ENCODE measurements around the gene RIBC2.

RIBC2 gene

DNA sequence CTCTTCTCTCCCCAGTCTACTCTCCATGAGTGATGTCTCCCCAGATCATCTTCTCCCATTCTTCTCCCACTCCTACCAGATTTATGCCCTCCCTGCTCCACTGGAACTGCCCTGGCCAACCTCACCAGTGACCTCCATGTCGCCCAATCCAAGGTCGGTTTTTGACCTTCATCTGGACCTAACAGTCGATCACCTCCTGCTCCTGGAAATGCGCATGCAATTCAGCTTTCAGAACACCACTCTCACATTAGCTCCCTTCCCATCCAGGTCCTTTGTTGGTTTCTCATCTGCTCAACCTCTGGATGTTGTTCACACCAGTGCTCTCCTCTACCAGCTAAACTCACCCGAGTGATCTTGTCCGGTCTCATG lies 5.3 kb downstream of the RIBC2 start:
- no peak overlapping the region for H3K4me3 ChIP-seq (ENCODE audit: low read length)
- TF ChIP-seq ZNF274 (IDR thresholded peaks at IDR 0.05; ENCODE audit: low read depth, low read length), result no peak

DNA sequence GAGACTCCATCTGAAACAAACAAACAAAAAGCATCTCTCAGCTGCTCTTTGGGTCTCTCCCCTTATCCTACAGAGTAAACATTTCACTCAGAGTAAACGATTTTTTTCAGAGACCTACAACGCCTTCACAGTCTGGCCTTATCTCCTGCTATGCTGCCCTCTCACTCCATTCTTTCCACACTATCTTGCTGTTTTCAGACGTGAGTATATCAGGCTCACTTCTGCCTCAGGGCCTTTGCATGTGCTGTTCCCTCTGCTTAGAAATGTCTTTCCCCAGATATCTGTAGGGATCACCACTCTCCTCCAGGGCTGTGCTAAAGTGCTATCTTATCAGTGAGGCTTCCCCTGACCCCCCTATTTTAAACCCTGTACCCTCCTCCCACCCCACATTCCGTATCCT lies 6.5 kb downstream of the RIBC2 start:
- no peak for TF ChIP-seq ZNF274 (IDR thresholded peaks at IDR 0.05; ENCODE audit: low read depth, low read length)
- H3K4me3 ChIP-seq (ENCODE audit: low read length), result no peak overlapping the region

DNA sequence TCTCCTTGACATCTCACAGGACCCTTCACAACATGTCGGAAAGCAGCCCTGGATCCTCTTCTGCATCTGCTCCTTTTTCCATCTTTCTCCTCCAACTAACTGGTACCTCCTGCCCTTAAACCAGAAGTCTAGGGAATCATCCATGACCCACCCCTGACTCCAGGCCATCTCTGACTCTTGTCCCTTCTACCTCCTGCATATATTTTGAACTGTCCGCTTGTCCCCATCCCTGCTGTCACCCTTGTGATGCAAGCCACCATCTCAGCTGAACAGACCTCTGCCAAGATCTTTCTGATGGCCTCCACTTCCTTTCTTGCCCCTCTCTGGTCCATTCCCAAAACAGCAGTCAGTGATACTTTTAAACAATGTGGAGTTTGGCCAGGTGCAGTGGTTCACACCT lies 7.0 kb downstream of the RIBC2 start:
- TF ChIP-seq ZNF274 (IDR thresholded peaks at IDR 0.05; ENCODE audit: low read depth, low read length), result no peak
- H3K4me3 ChIP-seq (ENCODE audit: low read length), result no peak overlapping the region

DNA sequence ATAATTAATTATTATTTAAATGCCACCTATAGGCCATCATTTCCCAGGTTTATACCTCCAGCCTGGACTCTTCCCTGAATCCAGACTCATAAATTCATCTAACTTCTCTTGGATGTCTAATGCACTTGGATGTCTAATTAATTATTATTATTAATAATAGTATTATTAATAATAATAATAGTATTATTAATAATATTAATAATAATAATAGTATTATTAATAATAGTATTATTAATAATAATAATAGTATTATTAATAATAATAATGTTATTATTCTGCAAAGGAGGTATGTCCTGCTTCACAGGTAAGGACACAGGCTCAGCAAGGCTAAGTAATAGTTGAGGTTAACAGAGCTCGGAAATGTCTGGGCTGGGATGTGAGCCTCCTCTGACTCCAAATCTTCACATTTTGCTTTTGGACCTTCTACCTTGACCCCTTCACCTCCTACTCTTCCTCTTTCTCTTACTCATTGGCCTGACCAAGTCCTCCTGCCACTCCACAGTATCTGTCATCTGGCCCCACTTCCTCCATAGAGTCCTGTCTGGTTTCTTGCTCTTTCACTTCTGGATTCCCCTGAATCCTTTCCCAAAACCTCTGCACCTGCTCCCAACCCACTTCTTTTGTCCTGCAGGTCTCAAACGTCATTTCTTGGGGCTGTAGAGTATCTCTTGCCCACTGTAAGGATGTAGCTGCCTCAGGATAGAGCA lies 8.0 kb downstream of the RIBC2 start:
- no peak for TF ChIP-seq ZNF274 (IDR thresholded peaks at IDR 0.05; ENCODE audit: low read depth, low read length)
- H3K4me3 ChIP-seq (ENCODE audit: low read length), result no peak overlapping the region

DNA sequence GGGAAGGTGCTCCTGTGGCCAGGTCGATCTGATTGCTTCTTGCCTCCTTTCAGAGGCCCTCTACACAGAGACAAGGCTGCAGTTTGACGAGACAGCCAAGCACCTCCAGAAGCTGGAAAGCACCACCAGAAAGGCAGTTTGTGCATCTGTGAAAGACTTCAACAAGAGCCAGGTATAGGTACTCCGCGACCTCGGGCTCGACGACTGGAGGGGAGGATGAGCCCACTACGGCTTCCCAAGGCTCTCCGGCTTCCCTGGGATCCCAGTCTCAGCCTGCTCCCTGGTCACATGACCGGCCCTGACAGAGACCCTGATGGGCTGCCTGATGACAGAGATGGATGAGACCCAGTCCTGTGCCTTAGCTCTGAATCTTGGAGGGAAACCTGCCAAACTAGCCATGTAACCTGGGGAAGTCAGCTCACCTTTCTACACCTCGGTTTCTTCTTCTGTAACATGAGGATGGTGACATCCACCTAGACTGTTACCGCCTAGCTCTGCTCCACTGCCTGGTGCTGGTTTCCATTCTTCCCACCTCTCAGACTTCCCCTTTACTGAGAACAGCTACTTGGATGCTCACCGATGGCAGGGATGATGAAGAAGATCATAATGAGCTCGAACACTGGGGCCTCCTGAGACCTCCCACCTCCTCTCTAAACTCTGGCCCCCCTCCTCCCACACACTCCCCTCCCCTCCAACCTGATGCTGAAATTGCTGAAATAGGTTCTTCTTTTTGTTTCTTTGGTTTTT lies 8.9 kb downstream of the RIBC2 start:
- TF ChIP-seq ZNF274 (IDR thresholded peaks at IDR 0.05; ENCODE audit: low read depth, low read length), result no peak
- no peak overlapping the region for H3K4me3 ChIP-seq (ENCODE audit: low read length)

DNA sequence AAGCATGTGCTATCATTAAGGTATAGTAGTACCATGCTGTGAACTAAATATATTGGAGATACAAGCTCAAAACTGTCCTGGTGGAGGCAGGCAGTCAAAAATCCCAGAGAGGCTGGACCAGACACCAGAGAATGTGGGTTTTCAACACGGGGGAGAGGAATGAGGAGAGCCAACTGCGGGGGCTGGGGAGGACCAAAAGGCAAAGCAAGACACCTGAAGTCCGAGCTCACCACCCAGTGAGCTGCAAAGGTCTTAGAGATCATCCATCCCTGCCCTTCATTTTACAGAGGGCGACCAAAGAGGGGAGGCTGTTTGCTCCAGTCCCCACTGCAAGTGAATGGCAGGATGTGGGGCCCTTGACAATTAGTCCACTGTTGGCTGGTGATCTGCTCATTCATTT lies 10.0 kb downstream of the RIBC2 start:
- no peak for TF ChIP-seq ZNF274 (IDR thresholded peaks at IDR 0.05; ENCODE audit: low read depth, low read length)
- H3K4me3 ChIP-seq (ENCODE audit: low read length), result no peak overlapping the region

DNA sequence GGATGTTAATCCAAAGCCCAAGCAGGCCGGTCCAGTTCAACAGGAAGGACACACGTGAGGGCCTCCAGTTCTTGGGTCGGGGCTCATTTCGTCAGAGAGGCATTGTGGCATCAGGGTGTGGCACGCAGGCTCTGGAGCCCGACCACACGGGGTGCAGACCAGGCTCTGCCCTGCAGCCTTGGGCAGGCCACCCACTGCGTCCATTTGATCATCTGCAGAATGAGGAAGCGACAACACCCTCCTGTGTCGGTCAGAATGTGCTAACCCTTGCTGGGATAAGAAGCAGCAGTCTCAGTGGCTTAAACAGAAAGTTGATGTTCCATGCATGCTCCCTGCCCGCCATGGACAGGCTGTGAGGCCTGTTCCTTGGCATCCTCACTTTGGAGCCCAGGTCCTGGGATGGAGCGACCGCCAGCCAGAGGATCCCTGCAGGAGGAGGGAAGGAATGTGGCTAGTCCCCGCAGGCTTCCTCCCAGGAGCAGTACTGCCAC lies 10.8 kb downstream of the RIBC2 start:
- no peak overlapping the region for H3K4me3 ChIP-seq (ENCODE audit: low read length)
- TF ChIP-seq ZNF274 (IDR thresholded peaks at IDR 0.05; ENCODE audit: low read depth, low read length), result no peak

DNA sequence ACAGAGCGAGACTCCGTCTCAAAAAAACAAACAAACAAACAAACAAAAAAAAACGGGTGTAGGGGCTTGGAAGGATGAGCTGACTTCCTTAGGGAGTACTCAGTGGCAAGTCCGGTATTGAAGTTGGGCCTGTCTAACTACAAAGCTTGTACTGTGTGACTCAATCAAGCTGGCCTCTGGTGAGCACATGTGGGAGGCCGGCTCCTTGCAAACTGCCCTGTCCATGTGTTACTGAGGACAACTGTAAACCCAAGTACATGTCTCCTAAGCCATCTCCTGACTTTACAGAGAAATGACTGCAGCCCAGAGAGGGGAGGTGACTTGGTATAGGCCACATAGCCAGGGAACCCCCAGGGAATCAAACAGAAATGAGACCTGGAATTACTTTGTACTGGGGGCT lies 11.6 kb downstream of the RIBC2 start:
- TF ChIP-seq ZNF274 (IDR thresholded peaks at IDR 0.05; ENCODE audit: low read depth, low read length), result no peak

DNA sequence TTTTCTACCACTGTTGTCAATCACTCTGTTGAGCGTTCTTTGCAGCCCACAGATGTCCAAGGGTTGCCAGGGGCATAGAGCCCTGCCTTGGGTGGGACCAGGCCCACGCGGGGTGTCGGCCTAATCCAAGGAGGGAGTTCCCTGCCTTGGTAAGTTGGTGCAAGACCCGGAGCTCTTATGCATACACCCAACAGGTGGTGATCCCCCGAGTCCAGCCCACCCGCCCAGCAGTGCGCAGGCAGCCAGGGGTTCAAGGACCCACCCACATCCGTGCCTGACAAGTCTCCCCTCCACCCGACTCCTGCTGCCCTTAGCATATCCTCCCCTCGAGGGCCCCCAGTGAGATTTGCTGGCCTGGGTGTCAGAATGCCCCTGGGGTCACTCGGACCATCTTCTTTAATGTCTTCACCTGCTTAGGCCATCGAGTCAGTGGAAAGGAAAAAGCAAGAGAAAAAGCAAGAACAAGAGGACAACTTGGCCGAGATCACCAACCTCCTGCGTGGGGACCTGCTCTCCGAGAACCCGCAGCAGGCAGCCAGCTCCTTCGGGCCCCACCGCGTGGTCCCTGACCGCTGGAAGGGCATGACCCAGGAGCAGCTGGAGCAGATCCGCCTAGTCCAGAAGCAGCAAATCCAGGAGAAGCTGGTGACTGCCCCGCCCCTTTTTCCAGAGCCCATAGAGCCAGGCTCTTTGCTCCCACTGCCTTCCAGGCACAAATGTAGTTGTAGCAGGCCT lies 12.2 kb downstream of the RIBC2 start:
- no peak overlapping the region for H3K4me3 ChIP-seq (ENCODE audit: low read length)
- TF ChIP-seq ZNF274 (IDR thresholded peaks at IDR 0.05; ENCODE audit: low read depth, low read length), result no peak

More for the DNA sequence above, 11.6 kb downstream of the RIBC2 start:
- H3K4me3 ChIP-seq (ENCODE audit: low read length), result no peak overlapping the region

DNA sequence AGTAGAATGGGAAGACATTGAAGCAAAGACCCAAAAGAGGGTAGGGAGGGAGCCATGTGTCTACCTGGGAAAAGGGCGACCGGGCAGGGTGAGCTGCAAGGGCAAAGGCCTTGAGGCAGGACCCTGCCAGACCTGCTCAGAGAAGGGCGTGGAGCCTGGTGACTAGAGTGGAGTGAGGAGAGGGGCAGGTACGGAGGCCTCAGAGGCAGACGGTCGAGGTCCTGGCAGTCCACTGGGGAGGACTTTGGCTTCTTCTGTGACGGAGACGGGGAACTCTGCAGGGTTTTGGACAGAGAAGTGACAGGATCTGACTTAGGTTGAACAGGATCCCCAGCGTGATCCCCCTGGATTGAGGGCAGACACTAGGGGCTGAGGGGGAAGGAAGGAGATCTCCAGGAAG lies 12.9 kb downstream of the RIBC2 start:
- TF ChIP-seq ZNF274 (IDR thresholded peaks at IDR 0.05; ENCODE audit: low read depth, low read length), result no peak
- no peak overlapping the region for H3K4me3 ChIP-seq (ENCODE audit: low read length)

DNA sequence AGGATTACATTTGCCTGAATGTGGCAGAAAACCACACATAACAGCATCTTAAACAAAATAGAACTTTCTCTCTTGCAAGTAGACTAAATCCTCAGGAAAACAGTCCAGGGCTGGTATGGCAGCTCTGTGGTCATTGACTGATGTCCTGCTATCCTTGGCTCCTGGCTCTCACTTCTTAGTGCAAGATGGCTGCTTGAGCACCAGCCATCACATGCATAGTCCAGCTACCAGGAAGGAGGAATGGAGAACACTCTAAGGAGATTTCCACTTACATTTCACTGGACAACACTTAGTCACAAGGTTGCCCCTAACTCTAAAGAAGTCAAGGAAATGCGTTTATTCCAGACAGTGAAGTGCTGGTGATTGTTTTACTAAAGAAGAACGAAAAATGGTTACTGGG lies 13.6 kb downstream of the RIBC2 start:
- TF ChIP-seq ZNF274 (IDR thresholded peaks at IDR 0.05; ENCODE audit: low read depth, low read length), result no peak
- no peak overlapping the region for H3K4me3 ChIP-seq (ENCODE audit: low read length)

DNA sequence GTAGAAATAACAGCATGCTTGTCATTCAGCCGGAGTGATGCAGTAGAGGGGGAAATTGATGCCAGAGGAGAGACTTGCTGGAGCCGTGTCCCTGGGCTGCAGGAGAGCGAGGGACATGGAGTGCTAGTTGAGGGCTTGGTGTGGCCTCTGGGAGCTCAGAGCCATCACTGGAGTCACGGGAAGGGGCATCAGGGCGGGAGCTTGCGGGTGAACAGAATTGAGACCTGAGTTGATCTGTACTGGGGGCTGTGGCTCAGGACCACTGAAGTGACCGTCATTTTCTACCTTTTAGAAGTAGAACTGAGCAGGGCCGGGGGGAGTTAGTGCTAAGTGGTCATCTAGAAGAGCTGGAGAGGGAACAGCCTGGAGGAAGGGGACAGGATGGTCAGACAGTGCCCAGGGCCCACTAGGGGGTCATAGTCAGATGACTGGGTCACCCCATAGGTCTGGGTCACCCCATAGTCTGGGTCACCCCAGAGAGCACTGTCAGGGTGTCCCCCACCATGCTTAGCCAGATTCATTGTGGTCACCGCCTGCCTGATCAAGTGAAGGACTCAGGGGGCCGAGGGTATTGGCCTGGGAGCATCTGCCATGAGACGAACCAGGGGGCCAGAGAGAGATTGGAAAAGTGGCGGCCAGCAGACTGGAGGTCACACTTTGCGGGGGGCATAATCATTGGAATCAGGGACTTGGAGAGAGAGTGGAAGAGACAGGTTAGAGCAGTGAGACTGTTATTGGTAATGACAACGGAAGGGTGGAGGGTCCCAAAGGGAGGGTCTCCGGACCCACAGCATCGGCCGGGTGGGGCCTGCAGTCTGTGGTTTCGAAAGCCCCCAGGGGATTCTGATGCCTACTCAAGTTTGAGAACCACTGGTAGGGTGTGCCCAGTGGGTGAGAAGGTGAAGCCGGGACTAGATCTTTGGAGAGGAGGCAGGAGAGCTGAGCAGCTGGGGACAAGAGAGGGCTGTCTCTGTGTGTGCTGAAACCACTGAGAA lies 15.2 kb downstream of the RIBC2 start:
- TF ChIP-seq ZNF274 (IDR thresholded peaks at IDR 0.05; ENCODE audit: low read depth, low read length), result no peak
- no peak overlapping the region for H3K4me3 ChIP-seq (ENCODE audit: low read length)

DNA sequence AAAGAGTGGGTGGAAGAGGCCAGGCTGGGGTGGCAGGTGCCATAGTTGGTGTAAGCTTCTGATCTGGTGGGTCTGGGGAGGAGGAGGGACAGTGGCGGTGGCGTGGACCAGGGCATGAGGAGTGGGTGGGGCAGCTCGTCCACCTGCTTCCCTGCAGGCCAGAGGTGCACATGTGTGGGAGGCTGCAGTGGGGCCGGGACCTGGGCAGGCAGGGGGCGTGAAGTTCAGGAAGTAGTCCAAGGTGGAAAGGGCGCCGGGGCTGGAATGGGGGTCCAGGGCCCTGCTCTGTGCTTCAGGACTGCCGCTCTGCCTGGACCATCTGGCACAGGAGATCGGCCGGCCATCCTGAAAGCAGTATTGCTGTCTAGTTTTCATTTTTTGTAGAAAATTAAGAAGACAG lies 15.9 kb downstream of the RIBC2 start:
- H3K4me3 ChIP-seq (ENCODE audit: low read length), result no peak overlapping the region
- TF ChIP-seq ZNF274 (IDR thresholded peaks at IDR 0.05; ENCODE audit: low read depth, low read length), result no peak
